NCI-H146 (cell line): Measurements from ENCODE around the gene SPECC1L.
"Not testable (repeated sequence)": the region's sequence is repeated elsewhere in the genome, so short reads cannot be mapped to it uniquely, and the experiment has no call there.

Source experiments
- DNase-seq: peaks from one replicate; lab custom pipeline; 2025; lab: John Stamatoyannopoulos, UW

SPECC1L gene

GRCh38 chr22:24287801-24288200 is 17.2 kb downstream of the SPECC1L start:
- DNase-seq, result not testable (repeated sequence)

GRCh38 chr22:24289114-24289513 is 18.5 kb downstream of the SPECC1L start:
- no peak for DNase-seq

GRCh38 chr22:24289741-24290163 is 19.1 kb downstream of the SPECC1L start:
- DNase-seq, result no peak

- no peak for DNase-seq
Measured at GRCh38 chr22:24290459-24290858, 19.8 kb downstream of the SPECC1L start.

DNA sequence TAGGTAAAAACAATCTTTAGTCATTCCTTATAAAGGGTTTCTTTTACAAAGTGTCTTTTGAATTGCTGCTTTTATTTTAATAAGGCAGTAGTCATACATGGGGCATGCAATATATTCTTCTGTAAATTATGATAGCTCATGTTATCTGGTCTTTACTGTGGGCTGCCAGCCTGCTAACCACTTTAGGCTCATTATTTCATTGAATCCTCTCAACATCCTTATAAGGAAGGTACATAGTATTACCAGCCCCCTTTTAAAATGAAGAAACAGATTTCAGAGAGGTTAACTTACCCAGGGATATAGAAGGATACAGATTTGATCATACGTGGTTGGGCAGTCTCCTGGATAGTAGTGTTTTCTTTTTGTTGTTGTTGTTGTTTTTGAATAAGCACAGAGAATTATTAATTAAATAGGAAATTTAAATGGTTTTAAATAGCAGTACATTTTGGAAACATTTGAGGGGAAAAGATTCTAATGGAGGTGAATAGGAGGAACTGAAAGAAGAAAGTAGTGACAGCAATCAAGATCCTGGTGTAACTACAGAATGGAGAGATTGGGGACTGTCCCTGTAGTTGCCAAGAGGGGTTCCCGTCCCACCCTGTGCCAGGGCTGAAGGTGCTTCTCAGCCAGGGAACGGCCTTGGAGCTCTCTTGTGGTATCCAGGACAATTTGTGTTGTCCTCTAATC is 21.0 kb downstream of the SPECC1L start:
- no peak for DNase-seq

- DNase-seq, result not testable (repeated sequence)
Measured at GRCh38 chr22:24292202-24292830, 21.7 kb downstream of the SPECC1L start.

GRCh38 chr22:24294913-24295312 is 24.3 kb downstream of the SPECC1L start:
- DNase-seq, result not testable (repeated sequence)

DNA sequence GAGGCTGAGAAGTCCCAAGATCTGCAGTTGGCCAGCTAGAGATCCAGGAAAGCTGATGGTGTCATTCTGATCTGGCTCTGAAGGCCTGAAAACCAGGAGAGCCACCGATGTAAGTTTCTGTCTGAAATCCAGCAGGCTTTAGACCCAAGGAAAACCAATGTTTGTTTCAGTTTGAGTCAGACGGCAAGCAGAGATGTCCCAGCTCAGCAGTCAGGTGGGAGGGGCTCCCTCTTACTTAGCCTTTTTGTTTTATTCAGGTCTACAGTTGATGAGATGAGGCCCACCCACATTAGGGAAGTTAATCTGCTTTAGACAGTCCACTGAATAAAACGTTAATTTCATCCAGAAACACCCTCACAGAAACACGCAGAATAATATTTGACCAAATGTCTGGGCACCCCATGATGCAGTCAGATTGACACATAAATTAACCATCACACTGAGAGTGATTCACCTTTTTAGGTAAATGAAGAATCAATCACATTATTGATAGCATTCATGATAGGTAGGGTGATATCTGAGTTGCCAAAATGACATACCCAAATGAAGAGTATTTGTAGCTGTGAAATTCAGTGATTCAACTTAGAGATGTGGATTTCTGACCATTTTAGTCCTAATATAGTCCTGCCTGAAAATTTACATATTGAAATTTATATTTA is 28.0 kb downstream of the SPECC1L start:
- not testable (repeated sequence) for DNase-seq

- not testable (repeated sequence) for DNase-seq
Measured at GRCh38 chr22:24300522-24300921, 29.9 kb downstream of the SPECC1L start.

DNA sequence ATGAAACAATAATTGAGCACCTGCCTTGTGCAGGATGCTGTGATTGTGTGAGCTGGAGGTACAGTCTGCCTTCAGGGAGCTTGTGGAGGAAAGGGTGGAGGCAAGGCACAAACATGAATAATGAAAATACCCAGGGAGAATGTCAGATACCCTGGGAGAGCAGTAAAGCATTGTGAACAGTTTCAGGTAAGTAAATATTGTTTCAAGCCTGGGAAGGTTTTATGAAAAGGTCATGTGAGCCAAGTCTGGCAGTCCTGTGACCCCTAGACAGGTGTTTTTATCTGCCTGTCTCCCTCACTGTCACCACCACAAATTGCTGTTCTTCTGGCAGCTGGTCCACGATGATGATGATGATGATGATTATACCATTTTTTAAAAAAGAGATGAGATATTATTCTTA is 32.0 kb downstream of the SPECC1L start:
- DNase-seq, result peak; percentile 69

DNA sequence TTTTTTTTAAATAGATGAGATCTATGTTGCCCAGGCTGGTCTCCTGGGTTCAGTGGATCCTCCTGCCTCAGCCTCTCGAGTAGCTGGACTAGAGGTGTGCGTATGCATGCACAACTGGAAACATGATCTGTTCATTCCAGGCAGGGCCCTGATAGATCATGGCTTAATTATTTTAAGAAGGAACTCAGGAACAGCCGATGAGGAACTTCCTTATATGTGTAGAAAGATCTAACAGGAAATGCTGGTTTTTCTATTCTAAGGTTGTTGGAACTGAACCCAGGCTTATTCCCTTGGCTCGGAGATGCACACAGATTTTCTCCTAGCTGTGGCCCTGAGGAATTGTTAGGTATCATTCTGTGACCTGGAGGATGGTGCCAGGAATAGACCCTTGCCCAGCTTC is 32.4 kb downstream of the SPECC1L start:
- peak; percentile 34 for DNase-seq

GRCh38 chr22:24304062-24304675 is 33.5 kb downstream of the SPECC1L start:
- DNase-seq, result no peak

DNA sequence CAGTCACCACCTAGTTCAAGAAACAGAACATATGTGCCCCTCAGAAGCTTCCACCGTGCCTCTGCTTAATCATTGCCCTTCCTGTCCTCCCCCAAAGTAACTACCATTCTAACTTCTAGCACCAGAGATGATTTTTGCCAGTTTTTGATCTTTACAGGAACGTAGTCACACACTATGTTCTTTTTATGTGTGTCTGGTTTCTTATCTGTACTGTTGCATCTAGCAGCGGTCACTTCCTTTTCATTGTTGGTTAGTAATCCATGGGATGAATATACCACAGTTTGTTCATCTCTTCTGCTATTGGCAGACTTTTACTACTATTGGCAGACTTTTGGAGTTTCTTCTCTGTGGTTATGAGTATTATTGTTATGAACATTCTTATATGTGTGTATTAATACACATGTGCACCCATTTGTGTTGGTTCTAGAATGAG is 34.6 kb downstream of the SPECC1L start:
- DNase-seq, result no peak

DNA sequence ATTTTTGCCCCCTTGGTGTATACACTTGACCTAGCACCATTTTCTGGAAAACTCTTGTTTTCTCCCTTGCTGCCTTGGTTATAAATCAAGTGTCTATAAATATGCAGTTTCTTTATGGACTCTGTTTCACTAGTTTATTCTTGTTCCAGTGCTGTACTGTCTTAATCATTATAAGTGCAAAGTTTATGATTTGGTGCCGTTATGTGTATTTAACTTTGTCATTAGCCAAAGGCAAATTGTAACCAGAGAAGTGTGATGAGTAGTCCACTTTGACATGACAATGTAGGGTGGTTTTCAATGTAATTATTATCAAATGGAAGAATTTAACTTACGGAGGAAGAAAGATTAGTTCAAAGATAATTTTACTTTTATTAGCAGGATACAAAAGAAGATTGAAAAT is 40.3 kb downstream of the SPECC1L start:
- no peak for DNase-seq

DNA sequence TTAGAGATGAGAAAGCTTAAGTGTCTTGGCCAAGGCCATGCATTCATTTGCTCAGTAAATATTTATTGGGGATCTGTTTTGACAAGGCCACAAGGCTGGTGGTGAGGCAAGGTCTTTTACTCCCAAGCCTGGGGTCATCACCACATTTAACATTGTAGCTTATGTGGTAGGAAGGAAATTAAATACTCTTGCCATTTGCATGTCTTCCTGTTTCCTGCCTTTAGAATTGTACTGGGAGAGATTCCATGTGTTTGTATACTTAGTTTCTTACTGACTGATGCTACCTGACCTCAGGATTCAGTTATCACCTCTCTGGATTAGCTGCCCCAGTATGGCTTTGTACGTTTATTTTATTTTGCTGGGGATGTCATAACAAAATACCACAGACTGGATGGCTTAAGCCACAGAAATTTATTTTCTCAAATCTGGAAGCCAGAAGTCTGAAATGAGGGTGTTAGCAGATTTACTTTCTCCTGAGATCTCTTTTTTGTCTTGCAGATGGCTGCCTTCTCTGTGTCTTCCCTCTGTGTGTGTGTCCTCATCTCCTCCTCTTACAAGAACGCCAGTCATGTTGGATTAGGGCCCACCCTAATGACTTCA is 44.8 kb downstream of the SPECC1L start:
- DNase-seq, result no peak

GRCh38 chr22:24316264-24316663 is 45.6 kb downstream of the SPECC1L start:
- DNase-seq, result not testable (repeated sequence)

DNA sequence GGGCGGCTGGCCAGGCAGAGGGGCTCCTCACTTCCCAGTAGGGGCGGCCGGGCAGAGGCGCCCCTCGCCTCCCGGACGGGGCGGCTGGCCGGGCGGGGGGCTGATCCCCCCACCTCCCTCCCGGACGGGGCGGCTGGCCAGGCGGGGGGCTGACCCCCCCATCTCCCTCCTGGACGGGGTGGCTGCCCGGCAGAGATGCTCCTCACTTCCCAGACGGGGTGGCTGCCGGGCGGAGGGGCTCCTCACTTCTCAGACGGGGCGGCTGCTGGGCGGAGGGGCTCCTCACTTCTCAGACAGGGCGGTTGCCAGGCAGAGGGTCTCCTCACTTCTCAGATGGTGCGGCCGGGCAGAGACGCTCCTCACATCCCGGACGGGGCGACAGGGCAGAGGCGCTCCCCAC is 46.9 kb downstream of the SPECC1L start:
- DNase-seq, result not testable (repeated sequence)

- DNase-seq, result no peak
Measured at GRCh38 chr22:24319451-24319850, 48.8 kb downstream of the SPECC1L start.

- DNase-seq, result no peak
Measured at GRCh38 chr22:24321999-24322398, 51.4 kb downstream of the SPECC1L start.

DNA sequence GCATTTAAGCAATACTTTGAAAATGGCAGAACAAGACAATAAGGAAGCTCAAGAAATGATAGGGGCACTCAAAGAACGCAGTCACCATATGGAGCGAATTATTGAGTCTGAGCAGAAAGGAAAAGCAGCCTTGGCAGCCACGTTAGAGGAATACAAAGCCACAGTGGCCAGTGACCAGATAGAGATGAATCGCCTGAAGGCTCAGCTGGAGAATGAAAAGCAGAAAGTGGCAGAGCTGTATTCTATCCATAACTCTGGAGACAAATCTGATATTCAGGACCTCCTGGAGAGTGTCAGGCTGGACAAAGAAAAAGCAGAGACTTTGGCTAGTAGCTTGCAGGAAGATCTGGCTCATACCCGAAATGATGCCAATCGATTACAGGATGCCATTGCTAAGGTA is 51.9 kb downstream of the SPECC1L start:
- DNase-seq, result no peak

DNA sequence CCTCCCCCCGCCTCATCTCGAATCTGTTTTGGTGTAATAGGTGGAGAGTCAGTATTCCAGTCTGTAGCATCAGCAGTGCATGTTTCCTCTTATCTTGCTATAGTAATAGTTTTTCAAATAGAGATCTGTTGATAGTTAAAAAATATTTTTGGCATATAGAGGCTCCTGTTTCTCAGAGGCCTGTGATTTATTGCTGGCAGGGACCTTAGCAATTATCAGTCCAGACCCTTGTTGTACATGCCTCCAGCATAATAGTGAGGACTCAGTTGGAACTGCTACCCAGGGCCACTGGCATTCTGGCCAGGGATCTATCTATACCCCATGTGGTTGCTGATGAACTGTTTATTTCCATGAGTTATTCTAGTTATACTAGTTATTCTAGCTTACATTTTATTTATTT is 52.6 kb downstream of the SPECC1L start:
- no peak for DNase-seq

DNA sequence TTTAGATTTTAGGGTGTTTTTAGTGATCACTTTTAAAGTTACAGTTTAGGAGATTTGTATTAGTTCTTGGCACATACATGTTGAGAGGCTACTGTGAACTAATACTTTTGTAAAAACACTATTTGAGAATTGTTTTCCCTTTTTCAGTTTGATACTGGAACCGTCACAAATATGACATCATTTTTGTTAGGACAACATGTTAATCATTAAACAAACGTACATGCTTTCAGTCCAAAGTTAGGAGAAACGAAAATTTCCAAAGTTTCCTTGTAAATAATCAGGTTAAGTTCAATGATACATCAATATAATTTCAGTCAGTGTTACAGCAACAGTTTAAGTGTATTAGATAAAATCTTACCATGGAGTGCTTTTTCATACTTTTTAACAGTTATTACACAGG is 53.1 kb downstream of the SPECC1L start:
- no peak for DNase-seq
